ENCODE results near the gene HSD3B7.
"Not testable (repeated sequence)": the region's sequence is repeated elsewhere in the genome, so short reads cannot be mapped to it uniquely, and the experiment has no call there.

The HSD3B7 gene

GRCh38 chr16:31013292-31013691 is 28.3 kb downstream of the HSD3B7 start:
- H3K27ac ChIP-seq (replicated peaks); DNase-seq (ENCODE audit: low read depth in 1 of 2, low spot score in 1 of 2); H3K4me3 ChIP-seq (replicated peaks; ENCODE audit: insufficient read depth, low read length): not testable (repeated sequence)
- TF ChIP-seq SPI1 (IDR thresholded peaks at IDR 0.05; ENCODE audit: borderline replicate concordance, low read depth): peak; percentile 36; the same call in 1 of the 2 replicates
- H3K27me3 ChIP-seq (ENCODE audit: insufficient read depth, poor library complexity, severe bottlenecking): peaks cover 23% of the 10 kb centered on the region

GRCh38 chr16:31016018-31016417 is 31.0 kb downstream of the HSD3B7 start:
- Histone ChIP-seq H3K4me3 (replicated peaks; ENCODE audit: insufficient read depth, low read length) (no peak overlapping the region), H3K27me3 (ENCODE audit: insufficient read depth, poor library complexity, severe bottlenecking) (peaks cover 5% of the 10 kb centered on the region), H3K27ac (replicated peaks) (no peak overlapping the region)
- DNase-seq (ENCODE audit: low read depth in 1 of 2, low spot score in 1 of 2): no peak
- TF ChIP-seq REST (IDR thresholded peaks at IDR 0.05; ENCODE audit: insufficient replicate concordance, low read depth) (no peak), POLR2AphosphoS5 (IDR thresholded peaks at IDR 0.05; ENCODE audit: low read depth) (no peak), GABPA (IDR thresholded peaks at IDR 0.05; ENCODE audit: low read depth) (no peak), SPI1 (IDR thresholded peaks at IDR 0.05; ENCODE audit: borderline replicate concordance, low read depth) (no peak), CTCF (IDR thresholded peaks at IDR 0.05; ENCODE audit: insufficient read depth, low read length) (no peak)

GRCh38 chr16:31017756-31018155 is 32.7 kb downstream of the HSD3B7 start:
- H3K4me3 ChIP-seq (replicated peaks; ENCODE audit: insufficient read depth, low read length): not testable (repeated sequence)

GRCh38 chr16:31020536-31020935 is 35.5 kb downstream of the HSD3B7 start:
- TF ChIP-seq GABPA (IDR thresholded peaks at IDR 0.05; ENCODE audit: low read depth) (no peak), POLR2AphosphoS5 (IDR thresholded peaks at IDR 0.05; ENCODE audit: low read depth) (no peak), REST (IDR thresholded peaks at IDR 0.05; ENCODE audit: insufficient replicate concordance, low read depth) (no peak), SPI1 (IDR thresholded peaks at IDR 0.05; ENCODE audit: borderline replicate concordance, low read depth) (no peak), CTCF (IDR thresholded peaks at IDR 0.05; ENCODE audit: insufficient read depth, low read length) (no peak)
- H3K4me3 ChIP-seq (replicated peaks; ENCODE audit: insufficient read depth, low read length): no peak overlapping the region
- no peaks in the 10 kb centered on the region for H3K27me3 ChIP-seq (ENCODE audit: insufficient read depth, poor library complexity, severe bottlenecking)
- H3K27ac ChIP-seq (replicated peaks): no peak overlapping the region
- no peak for DNase-seq (ENCODE audit: low read depth in 1 of 2, low spot score in 1 of 2)

More at GRCh38 chr16:31017756-31018155, 32.7 kb downstream of the HSD3B7 start:
- not testable (repeated sequence) for DNase-seq (ENCODE audit: low read depth in 1 of 2, low spot score in 1 of 2); H3K27ac ChIP-seq (replicated peaks); H3K27me3 ChIP-seq (ENCODE audit: insufficient read depth, poor library complexity, severe bottlenecking)

GRCh38 chr16:31022544-31023251 is 37.7 kb downstream of the HSD3B7 start:
- no peak for DNase-seq (ENCODE audit: low read depth in 1 of 2, low spot score in 1 of 2)
- no peak overlapping the region for H3K4me3 ChIP-seq (replicated peaks; ENCODE audit: insufficient read depth, low read length)
- no peak overlapping the region for H3K27ac ChIP-seq (replicated peaks)
- no peaks in the 10 kb centered on the region for H3K27me3 ChIP-seq (ENCODE audit: insufficient read depth, poor library complexity, severe bottlenecking)
- no peak for TF ChIP-seq SPI1 (IDR thresholded peaks at IDR 0.05; ENCODE audit: borderline replicate concordance, low read depth)
- TF ChIP-seq REST (IDR thresholded peaks at IDR 0.05; ENCODE audit: insufficient replicate concordance, low read depth): no peak
- no peak for TF ChIP-seq GABPA (IDR thresholded peaks at IDR 0.05; ENCODE audit: low read depth)
- no peak for TF ChIP-seq POLR2AphosphoS5 (IDR thresholded peaks at IDR 0.05; ENCODE audit: low read depth)
- no peak for TF ChIP-seq CTCF (IDR thresholded peaks at IDR 0.05; ENCODE audit: insufficient read depth, low read length)

Data from HL-60 (cell line).